HepG2 (cell line): ENCODE results near the gene TRIM37. TPM values are rescaled to one million over a fixed set of nuclear protein-coding genes. Genes with fewer than 3 reads are reported as not detected.

Experiments used
- AGO2 ChIP-seq: fragments of 200-400 bp; formaldehyde crosslinking; optimal IDR thresholded peaks from 2 replicates; pipeline ENCODE3; 2017; ENCODE audit warnings: mild to moderate bottlenecking, low read depth, low read length, moderate library complexity
- EHMT2 ChIP-seq: fragments of 200-600 bp; sonication (generic); IDR thresholded peaks from 2 replicates; pipeline ENCODE4 v1.7.0; 2017; ENCODE audit warnings: antibody characterized with exemption, low read depth, low read length, borderline replicate concordance
- MIER3 ChIP-seq: IDR thresholded peaks from 2 replicates; pipeline ENCODE4 v1.6.1; 2016; ENCODE audit warnings: missing compliant biosample characterization, borderline replicate concordance
- NCOA1 ChIP-seq: sonication (generic); formaldehyde crosslinking; IDR thresholded peaks from 2 replicates; pipeline ENCODE4 v1.9.0; 2021; ENCODE audit warnings: missing genetic modification reagents
- NFYC ChIP-seq: IDR thresholded peaks from 2 replicates; pipeline ENCODE4 v1.6.1; 2016; ENCODE audit warnings: missing genetic modification reagents, missing compliant biosample characterization
- NR2F6 ChIP-seq, 2 experiments: IDR thresholded peaks; 2 replicates each; pipeline ENCODE4 v1.6.1; 2016; ENCODE audit warnings: antibody characterized with exemption in 1 of 2, mild to moderate bottlenecking in 1 of 2
- RBAK ChIP-seq: sonication (generic); formaldehyde crosslinking; IDR thresholded peaks from 2 replicates; pipeline ENCODE4 v1.5.1; 2020; ENCODE audit warnings: mild to moderate bottlenecking, missing genetic modification reagents
- RBM39 ChIP-seq: fragments of 200-400 bp; formaldehyde crosslinking; IDR thresholded peaks from one replicate; pipeline ENCODE4 v1.6.1; 2018; ENCODE audit warnings: antibody characterized with exemption, mild to moderate bottlenecking, low read depth, low read length; ENCODE audit not compliant: poor library complexity, severe bottlenecking
- RXRA ChIP-seq: sonication (generic); formaldehyde crosslinking; IDR thresholded peaks from 2 replicates; pipeline ENCODE4 v1.5.1; 2020; ENCODE audit warnings: missing genetic modification reagents
- SATB2 ChIP-seq: sonication (generic); formaldehyde crosslinking; IDR thresholded peaks from 2 replicates; pipeline ENCODE4 v1.5.0; 2020; ENCODE audit warnings: missing genetic modification reagents
- TAF1 ChIP-seq: sonication (generic); formaldehyde crosslinking; IDR thresholded peaks from 2 replicates; pipeline ENCODE4 v1.4.0; 2020; ENCODE audit warnings: missing genetic modification reagents
- TMF1 ChIP-seq: sonication (generic); formaldehyde crosslinking; IDR thresholded peaks from 2 replicates; pipeline ENCODE4 v1.8.1; 2022; ENCODE audit warnings: low read depth, missing genetic modification reagents
- ZBTB7A ChIP-seq: sonication (generic); formaldehyde crosslinking; IDR thresholded peaks from 2 replicates; pipeline ENCODE4 v1.8.0; 2022; ENCODE audit warnings: mild to moderate bottlenecking, missing genetic modification reagents
- ZFP82 ChIP-seq: sonication (generic); formaldehyde crosslinking; IDR thresholded peaks from 2 replicates; pipeline ENCODE4 v1.5.1; 2020; ENCODE audit warnings: mild to moderate bottlenecking, missing genetic modification reagents, borderline replicate concordance
- ZNF83 ChIP-seq: sonication (generic); formaldehyde crosslinking; IDR thresholded peaks from 2 replicates; pipeline ENCODE4 v1.4.0; 2020; ENCODE audit warnings: missing genetic modification reagents, mild to moderate bottlenecking, borderline replicate concordance
- ZSCAN29 ChIP-seq: sonication (generic); formaldehyde crosslinking; conservative IDR thresholded peaks from 2 replicates; pipeline ENCODE4 v1.4.0; 2020; ENCODE audit warnings: mild to moderate bottlenecking, missing genetic modification reagents
- polyA plus RNA-seq, 8 experiments: library from polyadenylated mRNA; depleted of rRNA in 3 of 8; stranded (reverse) in 7 of 8; unstranded in 1 of 8; fragments of >200 nt; fragmentation: Illumina TruSeq in 4 of 8; extraction: Trizol in 4 of 8; gene quantifications; 2 replicates each; pipeline versions ENCODE4 v1.2.1 to v1.2.3, GENCODE V29; 2011 to 2016; ENCODE audit warnings: low read depth in 4 of 8, missing spikeins in 1 of 8, mixed read lengths in 1 of 8; ENCODE audit not compliant: insufficient read depth in 1 of 8
- total RNA-seq, 5 experiments: library from RNA; depleted of rRNA; stranded (reverse); fragments of >200 nt; fragmentation: Illumina TruSeq; extraction: Trizol; gene quantifications; 2 replicates each; pipeline ENCODE4 v1.2.3, GENCODE V29; 2016; ENCODE audit warnings: low read depth in 1 of 5
- TF ChIP-seq, protein P1 (sequence below): IDR thresholded peaks from 2 replicates; pipeline ENCODE4 v1.6.1; 2016; ENCODE audit warnings: mild to moderate bottlenecking
- TF ChIP-seq, protein P2 (sequence below): sonication (generic); formaldehyde crosslinking; IDR thresholded peaks from 2 replicates; pipeline ENCODE4 v1.5.1; 2020; ENCODE audit warnings: mild to moderate bottlenecking, missing genetic modification reagents, borderline replicate concordance
- TF ChIP-seq, protein P3 (sequence below): sonication (generic); formaldehyde crosslinking; IDR thresholded peaks from 2 replicates; pipeline ENCODE4 v1.4.0; 2020; ENCODE audit warnings: missing genetic modification reagents
- TF ChIP-seq, protein P4 (sequence below): sonication (generic); formaldehyde crosslinking; IDR thresholded peaks from 2 replicates; pipeline ENCODE4 v1.9.0; 2021; ENCODE audit warnings: missing genetic modification reagents, borderline replicate concordance
- TF ChIP-seq, protein P5 (sequence below): IDR thresholded peaks from 2 replicates; pipeline ENCODE4 v1.6.1; 2016; ENCODE audit warnings: missing biosample characterization, missing genetic modification reagents, low read depth

The TRIM37 gene
- total and polyA plus RNA-seq, 2 of the 13 experiments (the other 11 are each of a cell fraction or from before 2014, with no cell fraction given), result 12.4 to 39.1 TPM

DNA sequence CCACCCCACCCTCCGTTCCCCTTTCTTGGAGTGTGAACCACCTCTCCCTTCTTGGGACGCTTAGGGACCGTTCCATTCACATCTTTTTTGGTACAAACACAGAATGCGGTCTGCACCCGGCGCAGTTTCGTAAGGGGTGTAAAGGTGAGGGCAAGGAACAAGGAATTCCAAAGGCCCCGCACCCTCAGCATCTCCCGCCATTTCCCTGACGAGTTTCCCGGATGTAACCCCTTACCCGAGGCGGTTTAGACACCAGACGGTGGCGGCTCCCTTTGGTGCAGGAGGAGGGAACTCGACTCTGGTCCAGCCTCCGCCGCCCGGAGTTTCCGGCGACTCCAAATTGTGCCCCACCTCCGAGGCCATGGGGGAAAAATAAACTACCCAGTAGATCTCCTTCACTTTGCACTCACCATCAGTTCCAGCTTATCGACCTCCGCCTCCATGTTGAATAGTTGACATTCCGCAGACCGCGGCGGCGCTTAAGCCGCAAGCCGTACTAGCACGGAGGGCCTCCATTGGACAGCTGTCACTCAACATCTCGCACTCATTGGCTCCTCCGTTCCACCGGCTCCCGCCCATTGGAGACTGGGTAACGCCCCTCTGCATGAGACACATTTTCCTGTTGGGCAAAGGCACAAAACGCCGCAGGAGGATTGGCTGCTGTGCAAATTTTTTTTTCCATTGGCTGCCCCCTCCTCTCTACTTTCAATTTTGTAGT is 48.2 kb upstream of the TRIM37 start, which contains the start of gene SKA2 (continued):
- TF ChIP-seq EHMT2, result peak; percentile 37; the same call in 1 of the 2 replicates
- TF ChIP-seq, protein P1, sequence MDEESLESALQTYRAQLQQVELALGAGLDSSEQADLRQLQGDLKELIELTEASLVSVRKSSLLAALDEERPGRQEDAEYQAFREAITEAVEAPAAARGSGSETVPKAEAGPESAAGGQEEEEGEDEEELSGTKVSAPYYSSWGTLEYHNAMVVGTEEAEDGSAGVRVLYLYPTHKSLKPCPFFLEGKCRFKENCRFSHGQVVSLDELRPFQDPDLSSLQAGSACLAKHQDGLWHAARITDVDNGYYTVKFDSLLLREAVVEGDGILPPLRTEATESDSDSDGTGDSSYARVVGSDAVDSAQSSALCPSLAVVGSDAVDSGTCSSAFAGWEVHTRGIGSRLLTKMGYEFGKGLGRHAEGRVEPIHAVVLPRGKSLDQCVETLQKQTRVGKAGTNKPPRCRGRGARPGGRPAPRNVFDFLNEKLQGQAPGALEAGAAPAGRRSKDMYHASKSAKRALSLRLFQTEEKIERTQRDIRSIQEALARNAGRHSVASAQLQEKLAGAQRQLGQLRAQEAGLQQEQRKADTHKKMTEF (CRISPR knock-in tag), result peak; percentile 77
- TF ChIP-seq MIER3 (CRISPR knock-in tag), result 0 out of 2 replicates have a peak, but pooled peaks have one; percentile 12
- no peak for TF ChIP-seq SATB2 (CRISPR knock-in tag)
- no peak for TF ChIP-seq AGO2
- TF ChIP-seq, protein P2, sequence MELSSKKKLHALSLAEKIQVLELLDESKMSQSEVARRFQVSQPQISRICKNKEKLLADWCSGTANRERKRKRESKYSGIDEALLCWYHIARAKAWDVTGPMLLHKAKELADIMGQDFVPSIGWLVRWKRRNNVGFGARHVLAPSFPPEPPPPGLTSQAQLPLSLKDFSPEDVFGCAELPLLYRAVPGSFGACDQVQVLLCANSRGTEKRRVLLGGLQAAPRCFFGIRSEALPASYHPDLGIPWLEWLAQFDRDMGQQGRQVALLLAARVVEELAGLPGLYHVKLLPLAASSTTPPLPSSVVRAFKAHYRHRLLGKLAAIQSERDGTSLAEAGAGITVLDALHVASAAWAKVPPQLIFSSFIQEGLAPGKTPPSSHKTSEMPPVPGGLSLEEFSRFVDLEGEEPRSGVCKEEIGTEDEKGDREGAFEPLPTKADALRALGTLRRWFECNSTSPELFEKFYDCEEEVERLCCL (CRISPR knock-in tag), result peak; percentile 85; the same call in 1 of the 2 replicates
- peak; percentile 73 for TF ChIP-seq TAF1 (CRISPR knock-in tag)
- TF ChIP-seq, protein P3, sequence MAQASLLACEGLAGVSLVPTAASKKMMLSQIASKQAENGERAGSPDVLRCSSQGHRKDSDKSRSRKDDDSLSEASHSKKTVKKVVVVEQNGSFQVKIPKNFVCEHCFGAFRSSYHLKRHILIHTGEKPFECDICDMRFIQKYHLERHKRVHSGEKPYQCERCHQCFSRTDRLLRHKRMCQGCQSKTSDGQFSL (CRISPR knock-in tag), result no peak
- TF ChIP-seq RBAK (CRISPR knock-in tag), result 0 out of 2 replicates have a peak, but pooled peaks have one; percentile 19
- TF ChIP-seq, protein P4, sequence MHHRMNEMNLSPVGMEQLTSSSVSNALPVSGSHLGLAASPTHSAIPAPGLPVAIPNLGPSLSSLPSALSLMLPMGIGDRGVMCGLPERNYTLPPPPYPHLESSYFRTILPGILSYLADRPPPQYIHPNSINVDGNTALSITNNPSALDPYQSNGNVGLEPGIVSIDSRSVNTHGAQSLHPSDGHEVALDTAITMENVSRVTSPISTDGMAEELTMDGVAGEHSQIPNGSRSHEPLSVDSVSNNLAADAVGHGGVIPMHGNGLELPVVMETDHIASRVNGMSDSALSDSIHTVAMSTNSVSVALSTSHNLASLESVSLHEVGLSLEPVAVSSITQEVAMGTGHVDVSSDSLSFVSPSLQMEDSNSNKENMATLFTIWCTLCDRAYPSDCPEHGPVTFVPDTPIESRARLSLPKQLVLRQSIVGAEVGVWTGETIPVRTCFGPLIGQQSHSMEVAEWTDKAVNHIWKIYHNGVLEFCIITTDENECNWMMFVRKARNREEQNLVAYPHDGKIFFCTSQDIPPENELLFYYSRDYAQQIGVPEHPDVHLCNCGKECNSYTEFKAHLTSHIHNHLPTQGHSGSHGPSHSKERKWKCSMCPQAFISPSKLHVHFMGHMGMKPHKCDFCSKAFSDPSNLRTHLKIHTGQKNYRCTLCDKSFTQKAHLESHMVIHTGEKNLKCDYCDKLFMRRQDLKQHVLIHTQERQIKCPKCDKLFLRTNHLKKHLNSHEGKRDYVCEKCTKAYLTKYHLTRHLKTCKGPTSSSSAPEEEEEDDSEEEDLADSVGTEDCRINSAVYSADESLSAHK (CRISPR knock-in tag), result no peak
- no peak; the same call in 1 of the 2 replicates for TF ChIP-seq ZNF83 (CRISPR knock-in tag)
- peak; percentile 25; the same call in 1 of the 2 replicates for TF ChIP-seq ZBTB7A (CRISPR knock-in tag)
- no peak; the same call in 1 of the 2 replicates for TF ChIP-seq TMF1 (CRISPR knock-in tag)
- TF ChIP-seq ZFP82 (CRISPR knock-in tag), result no peak
- TF ChIP-seq NR2F6 (IDR thresholded peaks at IDR 0.05), result no peak
- TF ChIP-seq NR2F6 (CRISPR knock-in tag; IDR thresholded peaks at IDR 0.05), result peak; percentile 8; the same call in 1 of the 2 replicates
- TF ChIP-seq RBM39, result no peak
- TF ChIP-seq NFYC, result peak; percentile 93; the same call in 1 of the 2 replicates
- TF ChIP-seq RXRA, result peak; percentile 41; the same call in 1 of the 2 replicates
- TF ChIP-seq, protein P5, sequence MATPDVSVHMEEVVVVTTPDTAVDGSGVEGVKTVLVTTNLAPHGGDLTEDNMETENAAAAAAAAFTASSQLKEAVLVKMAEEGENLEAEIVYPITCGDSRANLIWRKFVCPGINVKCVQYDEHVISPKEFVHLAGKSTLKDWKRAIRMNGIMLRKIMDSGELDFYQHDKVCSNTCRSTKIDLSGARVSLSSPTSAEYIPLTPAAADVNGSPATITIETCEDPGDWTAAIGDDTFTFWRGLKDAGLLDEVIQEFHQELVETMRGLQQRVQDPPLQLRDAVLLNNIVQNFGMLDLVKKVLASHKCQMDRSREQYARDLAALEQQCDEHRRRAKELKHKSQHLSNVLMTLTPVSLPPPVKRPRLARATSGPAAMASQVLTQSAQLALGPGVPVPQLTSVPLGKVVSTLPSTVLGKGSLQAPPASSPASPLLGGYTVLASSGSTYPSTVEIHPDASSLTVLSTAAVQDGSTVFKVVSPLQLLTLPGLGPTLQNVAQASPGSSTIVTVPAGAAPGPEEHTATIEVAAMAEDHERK (CRISPR knock-in tag), result 0 out of 2 replicates have a peak, but pooled peaks have one; percentile 35
- TF ChIP-seq ZSCAN29 (CRISPR knock-in tag), result no peak
- TF ChIP-seq NCOA1, result no peak
